ENCODE data around the gene PARP2.
"Not testable (repeated sequence)": the region's sequence is repeated elsewhere in the genome, so short reads cannot be mapped to it uniquely, and the experiment has no call there.

PARP2 gene

DNA sequence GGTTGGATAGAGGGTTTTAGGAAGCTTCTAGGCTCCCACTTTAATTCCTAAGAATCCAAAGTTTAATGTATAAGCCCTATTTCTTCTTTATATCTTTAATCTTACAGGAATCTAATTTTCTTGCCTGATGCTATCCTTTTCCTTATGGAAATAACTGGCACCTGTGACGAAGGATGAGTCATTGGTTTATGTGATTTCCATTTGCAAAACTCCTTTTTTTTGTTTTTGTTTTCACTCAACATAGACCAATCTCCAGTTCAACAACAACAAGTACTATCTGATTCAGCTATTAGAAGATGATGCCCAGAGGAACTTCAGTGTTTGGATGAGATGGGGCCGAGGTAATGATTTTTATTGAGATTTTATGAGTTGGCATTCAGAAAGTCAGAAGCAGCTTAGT is 6.8 kb downstream of the PARP2 start:
- DNase-seq = no peak

DNA sequence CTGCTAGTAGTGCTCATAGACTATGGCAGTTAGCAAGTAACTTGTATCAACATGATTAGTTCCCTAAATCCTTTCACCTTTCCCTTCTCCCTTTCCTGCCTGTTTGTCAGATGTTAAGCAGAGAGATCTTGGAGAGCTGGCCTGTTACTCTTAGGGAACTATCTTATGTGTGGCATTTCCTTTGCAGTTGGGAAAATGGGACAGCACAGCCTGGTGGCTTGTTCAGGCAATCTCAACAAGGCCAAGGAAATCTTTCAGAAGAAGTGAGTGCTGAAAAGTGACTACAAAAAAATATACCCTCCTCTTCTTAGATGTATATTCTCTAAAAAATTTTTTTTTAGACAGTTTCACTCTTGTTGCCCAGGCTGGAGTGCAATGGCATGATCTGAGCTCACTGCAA is 7.4 kb downstream of the PARP2 start:
- DNase-seq = no peak

DNA sequence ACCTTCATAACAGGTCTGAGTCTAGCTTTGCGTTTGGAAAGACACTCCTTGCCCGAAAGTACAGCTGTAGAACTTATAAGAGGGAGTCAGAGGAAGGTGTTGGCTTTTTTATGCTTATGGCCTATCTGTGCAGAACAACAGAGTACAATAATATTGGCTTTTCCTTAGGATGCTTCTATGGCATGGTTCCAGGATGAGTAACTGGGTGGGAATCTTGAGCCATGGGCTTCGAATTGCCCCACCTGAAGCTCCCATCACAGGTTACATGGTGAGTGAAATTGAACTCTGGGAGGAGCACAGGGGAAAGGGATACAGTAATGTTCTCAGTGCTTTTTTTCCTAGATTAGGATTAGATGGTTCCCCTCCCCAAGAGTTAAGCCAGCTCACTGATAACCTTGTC is 13.0 kb downstream of the PARP2 start:
- DNase-seq = no peak

DNA sequence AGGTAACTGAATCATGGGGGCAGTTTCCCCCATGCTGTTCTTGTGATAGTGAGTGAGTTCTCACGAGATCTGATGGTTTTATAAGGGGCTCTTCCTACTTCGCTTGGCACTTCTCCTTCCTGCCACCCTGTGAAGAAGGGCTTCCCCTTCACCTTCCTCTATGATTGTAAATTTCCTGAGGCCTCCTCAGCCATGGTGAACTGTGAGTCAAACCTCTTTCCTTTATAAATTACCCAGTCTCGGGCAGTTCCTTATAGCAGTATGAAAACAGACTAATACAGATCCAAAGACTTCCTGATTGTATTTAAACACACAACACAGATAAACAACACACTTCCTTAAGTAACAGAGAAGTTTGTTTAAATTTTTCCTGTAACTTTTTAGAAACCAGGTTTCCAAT is 15.0 kb downstream of the PARP2 start:
- not testable (repeated sequence) for DNase-seq

DNA sequence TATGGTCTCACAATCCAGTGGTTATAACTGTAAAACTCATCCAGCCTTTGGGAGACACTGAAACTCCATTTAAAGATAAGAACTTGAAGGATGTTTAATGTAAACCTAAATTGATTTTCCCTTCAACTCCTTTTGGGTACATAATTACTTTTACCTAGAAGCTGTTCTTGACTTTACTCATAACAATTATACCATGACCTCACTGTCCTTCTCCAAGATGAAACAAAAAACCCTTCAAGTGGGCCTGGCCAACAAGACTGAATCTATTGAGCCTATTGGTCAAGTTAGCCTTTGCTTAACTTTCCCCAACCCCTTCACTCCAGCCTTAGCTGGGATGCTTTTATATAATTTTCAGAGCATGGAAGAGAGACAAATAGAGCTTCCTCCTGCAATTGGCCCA is 22.5 kb downstream of the PARP2 start:
- no peak for DNase-seq

DNA sequence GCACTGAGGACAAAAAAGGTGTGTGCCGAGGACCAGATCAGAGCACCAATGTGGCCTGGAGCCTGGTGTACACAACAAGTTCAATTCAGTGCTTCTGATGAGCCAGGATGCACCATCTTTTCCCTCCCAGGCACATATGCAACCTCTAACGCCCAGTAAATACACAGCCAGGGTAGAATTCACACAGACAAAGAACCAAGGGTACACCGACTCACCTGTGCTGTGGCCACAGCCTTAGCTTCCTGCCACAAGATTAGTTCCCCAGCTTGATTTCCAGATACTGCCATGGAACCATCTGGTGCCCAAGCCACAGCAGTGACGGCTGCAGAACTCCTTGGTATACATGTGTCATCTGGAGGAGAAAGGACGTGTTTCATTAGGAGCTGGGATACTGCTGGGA is 29.4 kb downstream of the PARP2 start:
- DNase-seq = no peak

DNA sequence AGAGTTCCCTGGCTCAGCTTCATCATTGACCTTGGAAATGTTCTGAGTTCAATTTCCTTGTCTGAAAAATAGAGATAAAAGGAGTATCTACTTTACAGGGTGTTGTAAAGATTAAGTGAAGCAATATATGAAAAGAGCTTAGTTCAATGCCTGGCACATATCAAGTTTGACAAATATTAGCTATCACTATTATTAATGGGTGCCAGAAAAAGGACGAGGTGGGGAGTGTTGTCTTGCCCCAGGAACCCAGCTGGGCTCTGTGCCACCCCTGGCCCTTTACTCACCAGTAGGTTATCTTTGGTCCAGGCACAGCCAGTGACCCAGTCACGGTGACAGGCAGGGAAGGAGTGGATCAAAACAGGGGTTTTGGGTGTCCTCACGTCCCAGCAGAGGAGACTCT is 32.0 kb downstream of the PARP2 start:
- no peak for DNase-seq

DNA sequence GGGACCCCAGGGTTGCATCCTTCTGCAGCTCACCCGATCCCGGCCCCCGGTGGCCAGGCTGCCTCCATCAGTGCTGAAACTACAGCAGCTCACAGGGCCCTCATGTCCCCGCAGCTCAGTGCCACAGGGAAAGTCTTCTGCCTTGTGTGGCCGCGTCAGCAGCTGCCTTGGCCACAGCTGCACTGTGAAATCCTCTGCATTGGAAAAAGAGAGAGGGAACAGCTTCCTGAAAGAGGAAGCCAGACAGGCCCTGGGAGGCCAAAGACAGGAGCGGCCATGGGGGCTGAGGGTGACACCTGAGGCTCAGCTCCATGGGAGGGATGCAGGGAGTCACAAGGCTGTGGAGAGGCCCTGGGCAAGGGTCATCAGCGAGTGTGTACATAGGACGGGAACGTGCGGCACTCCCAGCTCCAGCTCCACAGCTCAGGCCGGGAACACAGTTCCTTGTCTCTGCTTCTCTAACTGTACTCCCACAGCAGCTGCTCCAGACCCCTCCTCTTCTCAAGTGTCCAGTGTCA is 32.7 kb downstream of the PARP2 start:
- DNase-seq = no peak

GRCh38 chr14:20377171-20377570 is 33.7 kb downstream of the PARP2 start:
- no peak for DNase-seq

DNA sequence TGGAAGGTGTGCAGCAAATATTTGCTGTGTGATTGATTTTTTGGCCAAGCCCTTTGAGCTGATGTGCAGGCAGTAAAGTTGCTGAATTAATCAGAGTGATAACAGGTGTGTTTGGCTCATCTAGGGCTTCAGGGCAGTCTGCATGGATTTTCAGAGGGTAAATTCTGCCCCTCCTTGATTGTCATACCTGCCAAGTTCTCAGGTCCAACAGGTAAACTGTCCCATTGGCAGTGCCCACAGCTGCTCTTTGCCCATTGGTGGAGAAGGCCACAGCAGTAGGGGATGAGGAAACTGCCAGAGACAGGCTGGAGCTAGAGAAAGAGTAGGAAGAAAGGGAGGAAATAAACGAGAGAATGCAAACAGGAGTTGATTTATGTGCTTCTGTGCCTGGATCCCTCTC is 36.3 kb downstream of the PARP2 start:
- no peak for DNase-seq

DNA sequence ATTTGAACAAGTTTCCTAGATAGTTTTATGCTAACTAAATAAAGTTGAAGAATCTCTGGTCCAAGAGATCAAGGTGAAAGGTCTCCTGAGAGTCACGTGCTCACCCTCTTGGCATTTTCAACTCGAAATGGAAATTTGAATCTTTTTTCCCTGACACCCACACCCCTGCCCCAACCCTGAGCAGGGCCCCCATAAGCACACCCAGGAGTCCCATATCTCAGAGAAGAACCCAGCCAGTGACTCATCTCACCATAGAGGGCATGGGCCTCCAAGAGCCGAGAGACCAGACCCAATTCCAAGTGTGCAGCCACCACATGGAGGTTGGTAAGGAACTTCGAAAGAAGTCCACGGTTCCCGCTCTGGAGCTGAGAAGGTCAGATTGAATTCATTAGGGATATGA is 37.2 kb downstream of the PARP2 start:
- no peak for DNase-seq

- DNase-seq = no peak
Measured at GRCh38 chr14:20381341-20381740, 37.9 kb downstream of the PARP2 start.

GRCh38 chr14:20382526-20382925 is 39.1 kb downstream of the PARP2 start:
- no peak for DNase-seq

DNA sequence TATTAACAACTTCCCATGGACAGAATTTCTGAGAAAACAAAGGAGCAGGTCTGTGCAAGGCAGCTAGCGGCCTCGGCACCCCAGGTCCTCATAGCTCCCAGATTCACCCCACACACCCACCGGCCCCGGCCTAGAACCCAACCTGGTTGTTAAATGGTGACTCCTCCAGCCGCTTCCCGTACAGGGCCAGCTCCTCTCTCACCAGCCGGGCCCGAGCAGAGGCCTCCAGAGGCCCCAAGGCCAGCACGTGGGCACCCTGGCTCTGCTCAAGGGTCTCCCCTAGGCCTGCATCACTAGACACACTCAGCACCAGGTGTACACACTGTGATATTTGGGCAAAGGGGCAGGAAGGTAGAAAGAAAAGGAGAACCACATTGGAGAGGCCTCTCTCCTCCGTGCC is 39.6 kb downstream of the PARP2 start:
- no peak for DNase-seq

DNA sequence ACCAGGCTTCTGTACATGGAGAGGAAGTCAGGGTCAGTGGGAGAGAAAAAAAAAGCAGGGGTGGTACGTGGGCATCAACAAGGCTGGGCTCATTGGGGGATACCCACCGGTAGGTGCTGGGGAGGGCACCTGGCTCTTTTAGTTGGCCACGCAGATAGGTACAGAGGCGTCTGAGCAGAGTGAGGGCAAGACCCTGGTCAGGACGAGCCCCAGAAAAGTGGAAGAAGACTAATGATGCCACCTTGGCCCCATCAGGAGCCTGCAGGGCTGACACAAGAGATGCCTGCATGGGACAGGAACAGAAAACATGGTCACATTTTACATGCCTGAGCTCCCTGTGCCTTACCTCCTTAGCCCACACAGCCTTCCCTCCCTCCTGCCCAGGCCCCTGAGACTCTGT is 40.2 kb downstream of the PARP2 start:
- no peak for DNase-seq

- no peak for DNase-seq
Measured at GRCh38 chr14:20384321-20384720, 40.9 kb downstream of the PARP2 start.

DNA sequence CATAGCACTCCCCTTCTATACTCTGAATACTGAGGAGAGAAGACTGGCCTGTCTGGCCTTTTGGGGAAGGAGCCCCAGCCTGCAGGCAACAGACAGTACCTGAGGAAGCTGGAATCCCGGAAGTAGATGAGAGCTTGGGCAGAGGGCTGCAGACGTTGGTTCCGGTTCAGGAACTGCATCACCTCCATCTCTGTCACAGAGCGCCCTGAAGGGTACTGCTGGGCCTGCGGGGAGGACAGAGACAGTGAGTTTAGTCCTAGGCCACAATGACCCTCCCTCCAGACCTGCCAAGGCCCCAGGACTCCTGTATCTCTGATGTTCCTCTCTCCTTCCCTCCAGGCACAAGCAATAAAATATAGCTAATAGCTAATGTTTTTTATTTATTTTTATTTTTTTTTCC is 41.5 kb downstream of the PARP2 start:
- DNase-seq = no peak

DNA sequence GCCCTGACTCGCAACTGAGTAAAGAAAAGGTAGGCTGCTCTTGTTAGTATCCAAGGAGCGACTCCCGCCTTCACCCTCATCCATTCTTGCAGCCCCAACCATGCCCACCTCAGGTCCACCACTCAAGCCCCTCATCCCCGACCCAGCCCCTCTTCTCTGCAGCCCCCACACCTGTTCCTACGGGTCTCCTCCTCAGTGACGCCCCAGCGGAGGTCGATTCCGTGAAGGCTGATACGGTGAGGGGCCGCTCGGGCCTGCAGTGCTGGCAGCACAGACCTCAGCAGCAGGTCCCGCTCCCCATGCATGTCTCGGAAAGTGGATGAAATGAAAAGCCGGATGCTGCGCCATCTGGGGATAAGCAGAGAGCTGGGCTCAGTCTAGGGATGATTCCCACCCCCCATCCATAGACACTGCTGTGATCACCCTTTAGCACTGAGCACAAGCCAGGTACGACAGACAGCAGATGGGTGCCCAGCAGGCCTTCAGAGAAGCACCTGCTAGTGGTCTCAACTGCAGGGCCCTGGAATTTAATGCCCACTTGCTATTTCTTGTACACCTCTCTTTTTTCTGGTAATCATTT is 42.9 kb downstream of the PARP2 start:
- no peak for DNase-seq

DNA sequence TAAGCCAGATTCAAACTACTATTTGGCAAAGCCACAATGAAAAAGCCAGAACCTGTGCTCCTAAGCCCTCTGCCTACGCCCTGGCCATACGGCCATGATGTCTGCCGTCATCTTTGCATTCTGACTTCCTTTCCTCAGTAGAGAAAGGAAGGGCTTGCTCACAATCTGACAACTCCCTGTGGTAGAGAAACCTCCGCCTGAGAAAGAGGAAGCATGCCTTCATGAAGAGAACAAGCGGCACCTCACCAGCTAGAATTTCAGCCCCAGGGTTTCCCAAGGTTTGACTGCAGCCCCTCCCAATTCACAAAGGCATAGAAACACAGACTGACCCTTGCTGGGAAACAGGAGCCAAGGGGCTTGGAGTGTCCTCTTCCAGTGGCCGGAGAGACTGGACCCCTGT is 44.1 kb downstream of the PARP2 start:
- no peak for DNase-seq

GRCh38 chr14:20388159-20388558 is 44.7 kb downstream of the PARP2 start:
- DNase-seq = no peak

GRCh38 chr14:20391505-20391904 is 48.1 kb downstream of the PARP2 start:
- DNase-seq = no peak

DNA sequence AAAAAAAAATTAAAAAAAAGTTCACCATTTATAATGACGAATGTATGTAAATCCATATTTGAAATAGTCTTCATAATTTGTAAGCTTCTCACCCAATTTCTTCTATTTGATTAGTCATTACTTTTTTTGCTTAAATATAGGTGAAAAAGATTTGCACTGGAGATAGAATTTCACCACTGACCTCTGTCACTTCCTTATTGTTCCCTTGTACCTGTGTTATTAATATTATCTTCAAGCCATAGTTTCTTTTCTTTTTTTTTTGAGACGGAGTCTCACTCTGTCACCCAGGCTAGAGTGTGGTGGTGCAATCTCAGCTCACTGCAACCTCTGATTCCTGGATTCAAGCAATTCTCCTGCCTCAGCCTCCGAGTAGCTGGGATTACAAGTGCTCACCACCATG is 54.1 kb downstream of the PARP2 start:
- no peak for DNase-seq

- DNase-seq = no peak
Measured at GRCh38 chr14:20400589-20400964, 57.1 kb downstream of the PARP2 start.

DNA sequence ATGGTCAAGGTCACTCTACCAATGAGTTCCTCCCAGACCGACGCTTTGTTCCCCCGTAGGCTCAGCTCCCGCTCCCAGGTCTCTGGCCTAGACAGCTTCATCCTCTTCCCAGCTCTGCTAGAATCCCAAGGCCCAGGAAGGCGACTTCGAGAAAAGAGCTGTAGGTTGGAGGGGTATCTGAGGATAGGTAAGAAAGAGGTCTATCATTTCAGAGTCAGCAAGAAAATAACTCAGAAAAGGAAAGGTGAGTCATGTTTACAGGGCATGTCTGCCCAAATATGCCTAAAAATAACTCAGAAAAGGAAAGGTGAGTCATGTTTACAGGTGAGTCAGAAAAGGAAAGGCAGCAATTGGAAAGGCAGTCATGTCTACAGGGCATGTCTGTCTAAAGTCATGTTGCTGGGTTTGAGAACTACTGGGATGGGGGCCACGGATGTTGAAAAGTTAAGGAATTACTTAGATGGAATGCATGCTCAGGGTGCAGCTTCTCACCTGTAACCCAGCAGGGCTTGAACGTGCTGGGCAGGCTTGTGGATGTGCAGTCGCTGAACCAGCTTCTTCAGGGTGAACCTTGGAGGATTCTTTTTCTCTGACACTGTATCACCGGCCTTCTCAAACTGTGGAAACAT is 57.6 kb downstream of the PARP2 start:
- DNase-seq = no peak

DNA sequence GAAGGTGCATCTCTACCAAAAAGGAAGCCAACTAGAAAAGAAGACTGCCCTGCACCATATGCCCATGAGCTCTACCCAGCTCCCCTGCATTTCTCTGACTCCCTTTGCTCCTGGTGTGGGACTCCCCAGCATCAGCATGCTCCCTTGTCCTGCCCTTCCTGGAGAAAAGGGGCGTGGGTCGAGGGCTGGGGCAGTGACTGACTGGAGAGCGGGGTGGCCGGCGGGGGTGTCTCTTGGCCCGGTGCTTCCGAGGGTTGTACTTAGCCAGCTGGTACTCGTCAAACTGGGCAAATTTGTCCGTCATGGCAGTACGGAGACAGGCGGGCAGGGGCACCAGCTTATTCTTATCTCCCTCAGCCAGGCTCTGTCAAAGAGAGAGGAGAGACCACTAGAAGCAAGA is 60.1 kb downstream of the PARP2 start:
- DNase-seq = no peak
